Measurements from ENCODE around the gene MEGF6.
A peak's percentile ranks its signal among the peaks of the same experiment; 100 is the strongest.

DNA sequence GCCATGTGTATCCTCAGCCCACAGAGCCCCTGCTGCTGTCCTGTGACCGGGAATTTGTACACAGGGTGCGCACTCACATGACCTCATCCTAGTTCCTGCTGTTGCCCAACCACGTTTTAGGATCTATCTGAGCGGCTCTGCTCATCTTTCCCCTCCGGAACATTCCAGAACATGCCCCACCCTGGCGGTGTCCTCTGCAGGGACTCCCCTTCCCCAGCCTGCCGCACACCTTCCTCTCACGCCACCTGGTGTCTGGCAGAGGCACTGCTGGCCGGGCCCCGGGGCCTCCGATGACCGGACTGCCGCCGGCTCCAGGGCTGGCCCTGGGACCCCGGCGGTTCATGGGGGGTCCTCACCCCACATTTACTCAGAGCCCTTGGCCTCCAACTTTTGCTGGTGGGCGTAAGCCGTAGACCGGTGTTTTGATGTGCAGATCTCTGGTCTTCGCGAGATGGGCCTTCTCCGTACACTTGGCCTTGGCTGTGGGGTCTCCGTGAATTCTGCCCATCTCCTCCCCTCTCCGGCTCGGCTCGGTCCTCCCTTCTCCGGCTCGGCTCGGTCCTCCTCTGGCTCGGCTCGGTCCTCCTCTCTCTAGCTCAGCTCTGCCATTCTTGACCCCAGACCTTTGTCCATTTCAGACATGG is 127.4 kb downstream of the MEGF6 start:
- TF ChIP-seq POLR2A (IDR thresholded peaks at IDR 0.05; ENCODE audit: low read depth, low read length) (no peak), EZH2 (IDR thresholded peaks at IDR 0.05; ENCODE audit: borderline replicate concordance, low read depth, low read length, severe bottlenecking) (no peak), MAX (IDR thresholded peaks at IDR 0.05; ENCODE audit: insufficient read depth, insufficient read length) (no peak), JUN (IDR thresholded peaks at IDR 0.05; ENCODE audit: borderline replicate concordance, insufficient read depth, insufficient read length, low read depth) (no peak), POLR2AphosphoS5 (IDR thresholded peaks at IDR 0.05; ENCODE audit: insufficient read depth, low read depth, low read length) (peak; percentile 5), MYC (IDR thresholded peaks at IDR 0.05; ENCODE audit: low read depth, low read length) (no peak), GATA2 (IDR thresholded peaks at IDR 0.05; ENCODE audit: insufficient read depth, insufficient read length, low read depth, low read length) (no peak), FOS (IDR thresholded peaks at IDR 0.05; ENCODE audit: borderline replicate concordance, insufficient read depth, low read length) (no peak)
- TF ChIP-seq, protein P1, sequence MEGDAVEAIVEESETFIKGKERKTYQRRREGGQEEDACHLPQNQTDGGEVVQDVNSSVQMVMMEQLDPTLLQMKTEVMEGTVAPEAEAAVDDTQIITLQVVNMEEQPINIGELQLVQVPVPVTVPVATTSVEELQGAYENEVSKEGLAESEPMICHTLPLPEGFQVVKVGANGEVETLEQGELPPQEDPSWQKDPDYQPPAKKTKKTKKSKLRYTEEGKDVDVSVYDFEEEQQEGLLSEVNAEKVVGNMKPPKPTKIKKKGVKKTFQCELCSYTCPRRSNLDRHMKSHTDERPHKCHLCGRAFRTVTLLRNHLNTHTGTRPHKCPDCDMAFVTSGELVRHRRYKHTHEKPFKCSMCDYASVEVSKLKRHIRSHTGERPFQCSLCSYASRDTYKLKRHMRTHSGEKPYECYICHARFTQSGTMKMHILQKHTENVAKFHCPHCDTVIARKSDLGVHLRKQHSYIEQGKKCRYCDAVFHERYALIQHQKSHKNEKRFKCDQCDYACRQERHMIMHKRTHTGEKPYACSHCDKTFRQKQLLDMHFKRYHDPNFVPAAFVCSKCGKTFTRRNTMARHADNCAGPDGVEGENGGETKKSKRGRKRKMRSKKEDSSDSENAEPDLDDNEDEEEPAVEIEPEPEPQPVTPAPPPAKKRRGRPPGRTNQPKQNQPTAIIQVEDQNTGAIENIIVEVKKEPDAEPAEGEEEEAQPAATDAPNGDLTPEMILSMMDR (IDR thresholded peaks at IDR 0.05; ENCODE audit: extremely low read depth in 1 of 2, insufficient read depth in 1 of 2, low read depth in 1 of 2, low read length in 2 of 2) = peak; percentile 76 to 91

Measured in endothelial cell of umbilical vein (primary cell).